A172 (cell line): Measurements from ENCODE around the gene THBD. TPM values are rescaled to one million over a fixed set of nuclear protein-coding genes. Genes with fewer than 3 reads are reported as not detected.

Experiments used
- DNase-seq: peaks from one replicate; pipeline ENCODE4 v3.0.0-alpha.2; 2015; ENCODE audit warnings: low spot score
- total RNA-seq: library from RNA; depleted of rRNA; stranded (reverse); fragments of >200 nt; shearing (Covaris generic); gene quantifications from 2 replicates; pipeline ENCODE4 v1.2.3, GENCODE V29; 2014

The THBD gene
- total RNA-seq, 1 experiment from 2014 or later = 0.07 TPM

- peak; percentile 84 for DNase-seq
These were observed 12.5 kb upstream of the THBD start for GRCh38 chr20:23061734-23062561.

GRCh38 chr20:23061262-23061661 is 11.8 kb upstream of the THBD start:
- DNase-seq = no peak

- DNase-seq = no peak
These were observed 11.2 kb upstream of the THBD start for GRCh38 chr20:23060629-23061028.

- DNase-seq = no peak
These were observed 10.4 kb upstream of the THBD start for GRCh38 chr20:23059846-23060245.

- no peak for DNase-seq
These were observed 9.5 kb upstream of the THBD start for GRCh38 chr20:23059001-23059400.

- DNase-seq = no peak
These were observed 8.8 kb upstream of the THBD start for GRCh38 chr20:23058240-23058639.

GRCh38 chr20:23052904-23053303 is 3.4 kb upstream of the THBD start:
- no peak for DNase-seq

GRCh38 chr20:23050847-23051627 is 1.6 kb upstream of the THBD start:
- DNase-seq = no peak

GRCh38 chr20:23050076-23050838 is 785 bp upstream of the THBD start:
- no peak for DNase-seq

- no peak for DNase-seq
These were observed 930 bp downstream of the THBD start for GRCh38 chr20:23048283-23049200.

GRCh38 chr20:23047738-23048214 is 1.7 kb downstream of the THBD start:
- DNase-seq = no peak

GRCh38 chr20:23047001-23047737 is 2.3 kb downstream of the THBD start:
- no peak for DNase-seq

- no peak for DNase-seq
These were observed 3.0 kb downstream of the THBD start for GRCh38 chr20:23046431-23046830.

GRCh38 chr20:23043376-23043775 is 6.1 kb downstream of the THBD start:
- DNase-seq = no peak

- no peak for DNase-seq
These were observed 7.2 kb downstream of the THBD start for GRCh38 chr20:23042270-23042669.

GRCh38 chr20:23039885-23040508 is 9.5 kb downstream of the THBD start:
- DNase-seq = peak; percentile 21

- no peak for DNase-seq
These were observed 10.2 kb downstream of the THBD start for GRCh38 chr20:23039136-23039875.

- no peak for DNase-seq
These were observed 12.4 kb downstream of the THBD start for GRCh38 chr20:23037017-23037481.

GRCh38 chr20:23036371-23036770 is 13.1 kb downstream of the THBD start:
- no peak for DNase-seq
